NCI-H2196 (cell line): ENCODE results near the gene PLXNB1.
A peak's percentile ranks its signal among the peaks of the same experiment; 100 is the strongest.
"Not testable (repeated sequence)": the region's sequence is repeated elsewhere in the genome, so short reads cannot be mapped to it uniquely, and the experiment has no call there.

Experiments used
- DNase-seq: peaks from one replicate; lab custom pipeline; 2025; ENCODE audit not compliant: unreplicated experiment; lab: John Stamatoyannopoulos, UW

Gene PLXNB1

DNA sequence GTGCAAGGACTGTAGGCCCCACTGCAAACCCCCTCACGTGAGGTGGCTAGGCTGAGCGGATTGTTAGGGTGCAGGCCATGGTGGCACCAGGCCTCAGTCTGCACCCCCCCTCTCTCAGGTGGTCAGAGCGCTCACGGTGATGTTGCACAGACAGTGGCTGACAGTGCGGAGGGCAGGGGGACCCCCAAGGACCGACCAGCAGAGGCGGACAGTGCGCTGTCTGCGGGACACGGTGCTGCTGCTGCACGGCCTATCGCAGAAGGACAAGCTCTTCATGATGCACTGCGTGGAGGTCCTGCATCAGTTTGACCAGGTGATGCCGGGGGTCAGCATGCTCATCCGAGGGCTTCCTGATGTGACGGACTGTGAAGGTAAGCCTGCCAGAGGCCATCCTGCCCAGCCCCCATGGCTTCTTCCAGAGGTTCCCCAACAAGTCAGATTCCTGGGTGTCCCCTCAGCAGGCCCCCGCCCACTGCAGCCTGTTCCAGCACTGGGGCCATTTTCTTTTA is 34.9 kb upstream of the PLXNB1 start:
- no peak for DNase-seq

DNA sequence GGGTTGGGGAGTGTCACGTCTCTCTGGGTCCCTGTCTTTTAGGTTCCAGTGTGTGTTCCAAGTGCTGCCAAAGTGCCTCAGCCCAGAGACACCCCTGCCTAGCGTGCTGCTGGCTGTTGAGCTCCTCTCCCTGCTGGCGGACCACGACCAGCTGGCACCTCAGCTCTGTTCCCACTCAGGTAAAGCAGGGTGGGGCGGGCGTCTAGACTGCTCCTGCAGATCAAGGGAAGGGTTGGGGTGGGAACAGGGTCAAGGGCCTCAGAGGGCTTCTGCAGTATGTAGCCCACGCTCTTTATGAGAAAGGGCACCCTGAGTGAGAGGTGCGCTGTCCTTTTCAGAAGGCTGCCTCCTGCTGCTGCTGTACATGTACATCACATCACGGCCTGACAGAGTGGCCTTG is 33.8 kb upstream of the PLXNB1 start:
- DNase-seq: no peak

DNA sequence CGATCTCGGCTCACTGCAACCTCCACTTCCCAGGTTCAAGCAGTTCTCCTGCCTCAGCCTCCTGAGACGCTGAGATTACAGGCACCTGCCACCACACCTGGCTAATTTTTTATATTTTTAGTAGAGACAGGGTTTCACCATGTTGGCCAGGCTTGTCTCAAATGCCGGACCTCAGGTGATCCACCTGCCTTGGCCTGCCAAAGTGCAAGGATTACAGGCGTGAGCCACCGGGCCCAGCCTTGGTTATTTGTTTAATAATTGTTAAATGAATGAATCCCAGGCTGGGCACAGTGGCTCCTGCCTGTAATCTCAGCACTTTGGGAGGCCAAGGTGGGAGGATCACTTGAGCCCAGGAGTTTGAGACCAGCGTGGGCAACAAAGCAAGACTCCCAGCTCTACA is 31.9 kb upstream of the PLXNB1 start:
- DNase-seq: not testable (repeated sequence)

DNA sequence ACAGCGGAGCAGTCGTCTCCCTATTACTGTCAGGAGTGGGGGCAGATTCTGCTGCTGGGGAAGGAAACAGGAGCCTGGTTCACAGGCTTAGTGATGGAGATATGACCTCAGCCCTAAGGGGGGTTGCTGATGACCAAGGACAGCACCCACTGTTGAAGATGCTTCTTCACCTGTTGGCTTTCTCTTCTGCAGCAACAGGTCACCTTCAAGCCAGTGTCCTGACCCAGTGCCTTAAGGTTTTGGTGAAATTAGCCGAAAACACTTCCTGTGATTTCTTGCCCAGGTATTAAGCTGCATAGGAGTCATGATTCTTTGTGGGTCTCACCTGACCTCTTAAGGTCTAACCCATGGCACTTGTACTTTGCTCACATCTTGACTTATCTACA is 30.6 kb upstream of the PLXNB1 start:
- DNase-seq: no peak

DNA sequence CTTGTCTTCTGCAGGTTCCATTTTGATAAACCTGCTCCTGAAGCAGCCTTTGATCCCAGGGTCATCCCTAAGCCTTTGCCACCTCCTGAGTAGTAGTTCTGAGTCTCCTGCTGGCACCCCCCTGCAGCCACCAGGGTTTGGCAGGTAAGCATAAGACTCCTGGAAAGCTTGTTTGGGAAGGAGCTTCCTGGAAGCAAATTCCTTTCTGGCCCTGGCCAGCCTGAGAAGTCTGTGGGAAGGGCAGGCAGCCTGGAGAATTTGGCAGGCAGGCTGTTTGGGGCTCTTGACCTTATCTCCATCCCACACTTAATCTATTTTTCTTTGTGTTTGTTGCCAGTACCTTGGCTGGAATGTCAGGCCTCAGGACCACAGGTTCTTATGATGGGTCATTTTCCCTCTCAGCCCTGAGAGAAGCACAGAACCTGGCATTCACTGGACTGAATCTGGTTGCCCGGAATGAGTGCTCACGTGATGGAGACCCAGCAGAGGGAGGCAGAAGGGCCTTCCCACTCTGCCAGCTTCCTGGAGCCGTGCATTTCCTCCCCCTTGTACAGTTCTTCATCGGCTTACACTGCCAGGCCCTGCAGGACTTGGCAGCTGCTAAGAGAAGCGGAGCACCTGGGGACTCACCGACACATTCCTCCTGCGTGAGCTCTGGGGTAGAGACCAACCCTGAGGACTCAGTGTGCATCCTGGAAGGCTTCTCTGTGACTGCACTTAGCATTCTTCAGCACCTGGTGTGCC is 30.1 kb upstream of the PLXNB1 start:
- no peak for DNase-seq

DNA sequence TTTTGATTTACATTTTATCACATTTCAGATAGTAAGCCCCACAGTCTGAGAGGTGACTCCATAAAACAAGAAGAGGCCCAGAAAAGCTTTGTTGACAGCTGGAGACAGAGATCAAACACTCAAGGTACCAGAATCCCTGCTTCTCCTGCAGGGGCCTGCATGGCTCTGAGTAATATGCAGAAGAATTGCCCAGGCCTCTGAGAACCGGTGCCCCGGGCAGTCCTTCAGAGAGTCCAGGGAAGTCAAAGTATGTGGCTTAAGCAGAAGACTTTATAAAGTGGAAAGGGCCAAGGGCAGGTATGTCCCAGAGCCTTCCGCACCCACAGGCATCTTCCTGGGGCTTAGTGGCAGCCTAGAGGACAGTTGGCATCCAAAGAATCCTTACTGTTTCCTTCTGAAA is 29.4 kb upstream of the PLXNB1 start:
- DNase-seq: no peak

DNA sequence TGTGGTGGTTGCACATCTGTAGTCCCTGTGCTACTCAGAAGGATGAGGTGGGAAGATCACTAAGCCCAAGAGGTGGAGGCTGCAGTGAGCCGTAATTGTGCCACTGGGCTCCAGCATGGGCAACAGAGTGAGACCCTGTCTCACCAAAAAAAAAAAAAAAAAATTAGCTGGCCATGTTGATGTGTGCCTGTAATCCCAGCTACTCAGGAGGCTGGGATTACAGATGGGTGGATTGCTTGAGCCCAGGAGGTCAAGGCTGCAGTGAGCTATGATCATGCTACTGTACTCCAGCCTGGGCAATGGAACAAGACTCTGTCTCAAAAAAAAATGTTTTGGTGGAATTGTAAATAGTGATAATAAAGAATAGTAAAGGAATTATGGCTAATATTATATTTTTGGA is 26.6 kb upstream of the PLXNB1 start:
- DNase-seq: no peak

DNA sequence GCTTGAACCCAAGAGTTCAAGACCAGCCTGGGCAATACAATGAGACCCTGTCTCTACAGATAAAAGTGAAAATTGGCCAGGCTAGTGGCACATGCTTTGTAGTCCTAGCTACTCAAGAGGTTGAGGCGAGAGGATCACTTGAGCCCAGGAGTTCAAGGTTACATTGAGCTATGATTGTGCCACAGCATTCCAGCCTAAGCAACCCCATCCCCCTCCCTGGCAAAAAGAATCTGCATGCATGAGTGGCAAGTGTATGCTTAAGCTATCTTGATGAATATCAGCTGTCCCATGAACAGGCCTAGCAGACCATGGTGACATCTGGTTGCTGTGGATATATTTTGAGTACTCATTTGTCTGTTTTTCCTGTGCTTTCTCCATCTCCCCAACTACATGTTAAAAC is 21.4 kb upstream of the PLXNB1 start:
- no peak for DNase-seq

DNA sequence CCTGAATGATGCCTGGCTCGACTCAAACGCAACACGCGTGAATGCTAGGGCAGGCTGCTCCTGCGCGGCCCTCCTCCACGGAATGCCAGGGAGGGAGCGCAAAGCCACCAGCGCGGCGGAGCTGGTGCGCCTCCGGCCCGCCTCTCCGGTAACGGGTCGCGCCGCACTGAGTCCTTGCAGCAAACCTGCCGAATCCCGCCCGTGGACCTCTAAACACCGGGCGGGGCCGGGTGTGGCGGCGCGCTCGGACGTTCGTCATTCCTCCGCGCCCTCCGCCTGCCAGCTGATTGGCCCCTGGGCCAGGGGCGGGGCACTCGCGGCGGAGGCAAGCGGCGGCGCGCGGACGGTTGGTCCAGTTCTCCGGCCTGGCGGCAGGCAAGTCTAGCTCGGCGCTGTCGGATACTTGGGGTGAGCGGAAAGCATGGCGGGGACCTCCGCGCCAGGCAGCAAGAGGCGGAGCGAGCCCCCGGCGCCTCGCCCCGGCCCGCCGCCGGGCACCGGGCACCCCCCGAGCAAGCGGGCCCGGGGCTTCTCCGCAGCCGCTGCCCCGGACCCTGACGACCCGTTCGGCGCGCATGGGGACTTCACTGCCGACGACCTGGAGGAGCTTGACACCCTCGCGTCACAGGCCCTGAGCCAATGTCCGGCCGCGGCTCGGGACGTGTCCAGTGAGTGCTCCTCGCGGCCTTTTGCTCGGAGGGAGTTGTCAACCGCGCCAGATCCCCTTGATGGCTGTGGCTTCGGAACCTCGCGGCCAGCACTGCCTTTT is 16.7 kb upstream of the PLXNB1 start, which contains the start of gene ATRIP:
TSS of gene ATRIP (plus strand) at position 313 of the 769 bp plus-strand sequence. CDS start at position 422, 109 bp downstream.
- DNase-seq: peak; percentile 73

DNA sequence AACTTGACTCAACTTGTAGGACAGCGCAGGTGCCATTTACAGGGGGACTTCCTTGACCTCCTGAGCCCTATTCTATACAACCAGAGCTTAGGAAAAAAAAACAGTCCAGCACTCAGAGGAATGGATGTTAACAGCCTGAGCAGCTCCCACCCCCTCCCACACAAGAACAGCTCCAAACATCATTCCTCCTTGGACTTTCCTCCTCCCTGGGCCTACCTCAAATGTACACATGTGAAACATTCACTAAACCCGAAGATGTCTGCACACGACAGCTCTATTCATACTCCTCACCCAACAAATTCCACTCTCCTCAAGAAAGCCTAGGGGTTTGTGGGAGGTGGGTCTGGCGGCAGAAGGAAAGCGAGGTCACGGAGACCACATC is 16.1 kb upstream of the PLXNB1 start:
- no peak for DNase-seq

DNA sequence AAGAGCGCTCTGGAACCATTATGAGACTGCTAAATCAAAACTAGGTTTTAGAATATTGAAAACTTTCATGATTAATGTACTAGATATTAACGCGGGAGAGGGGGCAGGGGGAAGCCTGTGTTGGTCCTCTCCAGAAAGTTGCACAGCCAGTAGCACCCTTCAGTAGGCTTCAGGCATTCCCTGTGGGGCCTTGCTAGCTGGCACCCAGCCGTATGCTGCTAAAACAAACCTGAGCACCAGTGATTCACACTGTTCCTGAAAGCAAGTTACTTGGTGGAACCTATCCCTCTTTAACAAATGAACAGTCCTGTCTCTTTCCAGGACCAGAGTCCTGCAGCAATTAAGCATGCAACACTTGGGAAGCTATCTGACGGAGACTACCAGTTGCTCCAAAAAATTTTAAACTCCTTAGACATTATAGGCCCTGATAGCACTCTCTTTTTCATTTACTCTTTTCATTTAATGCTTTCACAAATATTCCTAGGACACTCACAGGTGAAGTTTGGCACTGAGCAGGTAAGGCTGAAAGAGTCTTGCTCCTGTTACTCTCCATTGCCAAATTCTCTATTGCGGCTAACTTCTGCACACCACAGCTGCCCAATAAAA is 15.5 kb upstream of the PLXNB1 start:
- DNase-seq: no peak

DNA sequence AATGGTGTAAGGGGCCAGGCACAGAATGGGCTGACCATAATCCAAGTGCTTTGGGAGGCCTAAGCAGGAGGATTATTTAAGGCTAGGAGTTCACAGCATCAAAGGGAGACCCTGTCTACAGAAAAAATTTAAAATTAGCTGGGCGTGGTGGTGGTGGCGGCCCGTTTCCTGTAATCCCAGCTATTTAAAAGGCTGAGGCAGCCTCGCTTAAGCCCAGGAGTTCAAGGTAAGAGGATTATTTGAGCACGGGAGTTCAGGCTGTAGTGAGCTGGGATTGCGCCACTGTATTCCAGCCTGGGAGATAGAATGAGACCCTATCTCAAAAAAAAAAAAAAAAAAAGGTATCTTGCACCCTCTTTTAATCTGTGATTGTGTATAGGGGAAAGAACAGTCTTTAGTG is 12.1 kb upstream of the PLXNB1 start:
- no peak for DNase-seq

DNA sequence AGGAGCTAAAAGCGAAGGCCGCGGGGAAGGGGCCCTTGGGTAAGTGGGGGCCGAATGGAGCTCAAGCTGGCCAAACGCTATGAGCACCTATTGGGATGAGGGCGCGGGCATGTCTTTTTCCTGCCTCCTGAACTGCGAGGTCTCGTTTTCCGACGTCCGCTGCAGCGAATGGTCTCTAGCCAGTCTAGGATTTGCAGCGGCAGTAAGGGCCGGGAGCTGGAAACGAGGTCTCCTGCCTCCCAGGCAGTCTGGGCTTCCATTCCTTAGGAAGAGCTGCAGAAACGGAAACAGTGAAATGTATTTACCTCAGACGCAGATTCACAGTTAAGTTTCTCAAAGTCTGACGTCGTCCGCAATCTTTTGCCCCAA is 10.7 kb upstream of the PLXNB1 start:
- DNase-seq: no peak

DNA sequence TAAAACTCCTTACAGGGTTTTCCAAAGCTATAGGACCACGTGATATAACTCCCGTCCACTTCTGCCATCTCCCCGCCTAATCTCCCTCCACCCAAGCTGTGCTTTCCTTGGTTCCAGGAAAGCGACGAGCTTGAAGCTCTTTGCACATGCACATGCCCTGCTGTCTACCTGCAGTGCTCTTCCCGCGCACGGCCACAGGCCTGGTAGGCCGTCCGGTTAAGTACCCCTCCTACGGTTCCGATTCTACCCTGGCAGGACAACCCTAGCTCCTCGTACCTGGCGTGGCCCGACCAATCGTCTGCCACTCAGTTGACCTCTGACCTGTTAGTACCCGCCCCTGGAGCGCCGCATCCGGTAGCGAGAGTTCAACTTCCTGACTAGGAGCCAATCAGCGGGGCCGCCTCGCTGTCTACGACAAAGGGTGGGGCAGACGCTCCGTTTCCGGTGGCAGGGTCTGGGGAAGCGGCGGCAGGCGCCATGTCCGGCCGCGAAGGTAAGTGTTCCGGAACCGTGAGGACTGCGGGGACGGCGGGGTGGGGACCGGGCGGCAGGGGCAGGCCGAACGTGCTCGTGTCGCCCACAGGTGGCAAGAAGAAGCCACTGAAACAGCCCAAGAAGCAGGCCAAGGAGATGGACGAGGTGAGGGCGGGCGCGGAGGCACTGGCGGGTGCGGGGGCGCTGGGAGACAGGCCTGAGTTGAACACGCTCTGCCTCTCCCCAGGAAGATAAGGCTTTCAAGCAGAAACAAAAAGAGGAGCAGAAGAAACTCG is 10.1 kb upstream of the PLXNB1 start, which contains the start of the genes CCDC51 and TMA7:
TSS of gene CCDC51 (minus strand) at position 300 of the 770 bp plus-strand sequence. CDS start 4,991 bp downstream, outside the sequence.
TSS of gene TMA7 (plus strand) at position 438 of the 770 bp plus-strand sequence. CDS start at position 478, 40 bp downstream.
- peak; percentile 91 for DNase-seq

DNA sequence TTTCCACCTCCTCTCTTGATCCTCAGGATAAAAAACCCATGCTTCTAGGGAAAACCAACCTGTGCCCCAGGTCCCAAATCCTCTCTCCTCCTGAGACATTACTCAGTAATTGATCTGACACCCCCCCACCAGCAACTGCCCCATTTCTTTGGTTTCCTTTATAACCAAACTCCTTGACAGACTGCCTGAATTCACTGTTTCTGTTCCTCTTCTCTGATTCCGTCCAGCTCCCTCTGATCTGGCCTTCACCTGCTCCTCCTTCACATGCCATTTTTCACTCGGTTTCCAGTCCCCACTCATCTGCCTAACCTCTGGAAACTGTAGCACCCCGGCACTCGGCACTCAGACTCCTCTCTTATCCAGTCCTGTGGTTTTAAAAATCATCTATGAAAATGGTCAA is 7.9 kb upstream of the PLXNB1 start:
- no peak for DNase-seq

DNA sequence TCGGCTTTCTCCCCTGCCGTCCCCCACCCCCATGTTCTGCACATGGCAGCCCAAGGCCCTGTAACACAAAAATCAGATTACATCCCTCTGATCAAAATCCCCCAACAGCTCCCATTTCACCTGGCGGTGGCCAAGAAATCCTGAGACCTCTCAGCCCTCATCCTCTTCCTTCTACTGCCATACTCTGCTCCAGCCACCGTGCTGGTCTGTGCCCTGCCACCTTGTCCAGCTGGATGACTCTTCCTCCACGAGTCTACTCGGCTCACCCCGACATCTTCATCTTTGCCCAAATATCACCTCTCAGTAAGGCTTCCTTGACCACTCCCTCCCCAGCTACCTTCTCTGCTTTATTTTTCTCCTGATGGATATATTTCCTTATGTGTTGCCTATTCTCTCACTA is 7.0 kb upstream of the PLXNB1 start:
- no peak for DNase-seq

DNA sequence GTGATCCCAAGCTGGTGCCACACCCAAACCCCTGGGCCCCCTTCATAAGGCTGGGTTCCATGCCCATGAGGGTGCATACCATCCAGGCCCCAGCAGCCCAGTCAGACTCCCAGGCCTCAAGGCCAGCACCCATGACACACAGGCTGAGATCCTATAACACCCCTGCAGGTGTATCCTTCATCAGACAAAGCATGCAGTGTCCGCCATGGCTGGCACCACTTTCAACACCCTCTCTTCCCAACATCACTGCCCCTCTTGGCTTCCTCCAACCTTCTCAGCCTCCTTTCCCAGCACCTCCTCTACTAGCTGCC is 6.5 kb upstream of the PLXNB1 start:
- DNase-seq: no peak

DNA sequence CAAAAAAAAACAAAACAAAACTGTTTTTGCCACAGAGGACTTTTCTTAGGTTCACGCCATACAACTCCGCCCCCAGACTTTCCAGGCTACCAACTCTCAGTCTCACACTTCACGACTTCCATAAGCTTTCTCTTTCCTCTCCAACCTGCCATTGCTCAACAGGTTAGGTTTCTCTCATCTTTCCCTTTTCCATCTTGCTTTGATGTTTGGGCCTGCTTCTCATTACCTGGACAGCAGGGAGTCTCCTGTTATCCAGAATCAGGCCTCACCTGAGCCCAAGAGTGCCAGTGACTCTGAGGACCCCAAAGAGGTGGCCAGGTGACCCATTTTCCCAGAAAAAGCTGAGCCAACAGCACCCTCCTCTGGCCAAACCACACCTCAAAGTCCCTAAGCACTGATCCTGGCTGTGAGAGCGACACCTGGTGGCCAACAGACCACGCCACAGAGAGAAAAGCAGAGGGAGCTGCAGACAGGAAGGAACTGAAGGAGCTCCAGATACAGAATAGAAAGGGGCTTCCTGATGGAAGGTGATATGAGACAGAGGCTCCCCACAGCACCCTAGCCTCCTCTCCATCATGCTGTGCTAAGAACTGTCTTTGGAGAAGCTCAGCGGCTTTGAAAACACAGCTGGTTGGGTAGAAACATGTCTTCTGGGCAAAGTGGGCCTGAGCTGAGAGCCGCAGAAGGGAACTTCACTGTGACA is 6.0 kb upstream of the PLXNB1 start:
- DNase-seq: peak; percentile 54

DNA sequence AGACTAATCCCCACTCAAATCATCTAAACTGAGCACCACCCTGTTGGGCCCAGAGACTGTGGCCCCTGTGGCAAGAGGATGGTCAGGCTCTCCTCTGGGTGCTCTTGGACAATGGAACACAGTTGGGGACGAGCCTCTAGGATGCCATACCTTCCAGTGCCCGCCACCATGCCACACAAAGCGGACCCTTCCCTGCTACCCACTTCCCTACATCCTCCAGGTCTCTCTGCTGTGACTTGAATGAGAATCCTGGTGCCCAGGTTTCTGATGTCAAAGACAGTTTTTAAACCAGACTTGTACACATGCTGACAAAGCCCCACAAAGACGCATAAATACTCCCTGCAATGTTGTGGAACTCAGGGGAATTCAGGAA is 5.3 kb upstream of the PLXNB1 start:
- no peak for DNase-seq

DNA sequence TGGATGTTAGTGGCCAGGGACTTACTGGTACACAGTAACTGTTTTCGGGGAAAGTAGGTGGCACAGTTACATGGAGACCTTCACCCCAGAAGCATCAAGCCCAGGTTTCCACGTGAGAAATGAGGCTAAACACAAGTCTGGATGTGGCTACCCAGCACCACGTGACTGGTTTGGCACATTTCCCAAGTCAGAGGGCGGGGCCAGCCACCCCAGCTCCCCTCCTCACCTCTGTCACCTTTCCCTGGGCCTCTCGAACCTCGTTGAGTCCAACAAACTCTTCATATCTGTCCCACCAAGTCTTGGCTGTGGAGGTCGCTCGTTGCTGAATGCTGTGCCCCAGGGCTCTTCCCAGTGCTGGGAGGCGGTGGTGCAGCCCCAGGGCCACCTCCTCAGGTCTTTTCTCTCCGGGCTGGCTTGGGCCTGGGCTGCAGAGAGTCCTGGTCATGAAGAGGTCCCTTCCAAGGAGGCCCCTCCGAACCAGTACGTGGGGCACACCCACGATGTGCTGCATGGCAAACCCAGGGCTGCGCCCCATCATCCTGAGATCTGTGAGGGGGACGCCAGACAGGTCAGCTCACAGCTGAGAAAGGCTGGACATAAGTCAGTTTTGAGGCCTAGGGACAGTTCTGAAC is 4.8 kb upstream of the PLXNB1 start:
- no peak for DNase-seq
